Astrocyte (in vitro differentiated cells and primary cell): Measurements from ENCODE around the gene SDK1.

Experiments used
- EZH2 ChIP-seq: IDR thresholded peaks from 2 replicates; pipeline ENCODE4 v1.6.1; 2012; ENCODE audit warnings: mild to moderate bottlenecking, low read length, inconsistent platforms; ENCODE audit not compliant: insufficient read depth
- TF ChIP-seq, protein P1 (sequence below): IDR thresholded peaks from 2 replicates; pipeline ENCODE4 v1.5.1; 2011; ENCODE audit warnings: low read depth, mild to moderate bottlenecking, inconsistent platforms, low read length, moderate library complexity; ENCODE audit not compliant: insufficient read depth

DNA sequence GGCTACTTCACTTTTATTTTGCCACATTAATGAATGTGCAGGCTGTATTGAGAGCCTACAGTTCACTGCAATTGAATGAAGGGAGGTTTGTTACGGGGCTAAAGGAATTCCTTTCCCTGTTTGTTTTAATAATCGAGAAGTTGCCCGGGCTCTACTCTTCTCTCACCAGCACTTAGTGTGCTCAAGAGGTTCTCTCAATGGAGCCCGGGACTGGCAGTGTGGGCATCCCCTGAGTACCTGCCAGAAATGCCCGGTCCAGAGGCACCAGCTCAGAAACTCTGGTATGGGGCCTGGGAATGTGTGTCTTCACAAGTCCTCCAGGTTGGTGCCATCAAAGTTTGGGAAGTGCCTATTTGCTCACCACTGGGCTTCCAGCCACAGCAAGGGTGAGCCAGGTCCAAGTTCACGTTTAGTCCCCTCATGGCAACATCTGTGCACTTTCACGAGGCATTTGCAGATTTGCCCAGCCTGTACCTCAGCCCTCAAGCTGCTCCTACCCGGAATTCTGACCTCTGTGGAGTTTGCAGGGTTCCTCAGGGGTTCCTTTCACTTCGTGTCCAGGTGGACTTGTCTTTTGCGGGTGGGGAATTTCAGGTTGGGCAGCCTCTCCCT lies 622.4 kb downstream of the SDK1 start:
- TF ChIP-seq, protein P1, sequence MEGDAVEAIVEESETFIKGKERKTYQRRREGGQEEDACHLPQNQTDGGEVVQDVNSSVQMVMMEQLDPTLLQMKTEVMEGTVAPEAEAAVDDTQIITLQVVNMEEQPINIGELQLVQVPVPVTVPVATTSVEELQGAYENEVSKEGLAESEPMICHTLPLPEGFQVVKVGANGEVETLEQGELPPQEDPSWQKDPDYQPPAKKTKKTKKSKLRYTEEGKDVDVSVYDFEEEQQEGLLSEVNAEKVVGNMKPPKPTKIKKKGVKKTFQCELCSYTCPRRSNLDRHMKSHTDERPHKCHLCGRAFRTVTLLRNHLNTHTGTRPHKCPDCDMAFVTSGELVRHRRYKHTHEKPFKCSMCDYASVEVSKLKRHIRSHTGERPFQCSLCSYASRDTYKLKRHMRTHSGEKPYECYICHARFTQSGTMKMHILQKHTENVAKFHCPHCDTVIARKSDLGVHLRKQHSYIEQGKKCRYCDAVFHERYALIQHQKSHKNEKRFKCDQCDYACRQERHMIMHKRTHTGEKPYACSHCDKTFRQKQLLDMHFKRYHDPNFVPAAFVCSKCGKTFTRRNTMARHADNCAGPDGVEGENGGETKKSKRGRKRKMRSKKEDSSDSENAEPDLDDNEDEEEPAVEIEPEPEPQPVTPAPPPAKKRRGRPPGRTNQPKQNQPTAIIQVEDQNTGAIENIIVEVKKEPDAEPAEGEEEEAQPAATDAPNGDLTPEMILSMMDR, result no peak
- no peak for TF ChIP-seq EZH2
